Keratinocyte (primary cell): Measurements from ENCODE around the gene MED9. TPM values are rescaled to one million over a fixed set of nuclear protein-coding genes. Genes with fewer than 3 reads are reported as not detected.

Experiments used
- DNase-seq: peaks from one replicate; pipeline ENCODE4 v3.0.0-alpha.2; 2011; ENCODE audit warnings: low read depth, missing footprints, low spot score
- FAIRE-seq: peaks from 2 replicates; lab custom pipeline; 2011; peaks lifted over from hg19 to GRCh38; lab: Jason Lieb, UNC
- H2AFZ ChIP-seq: 2 replicates; pipeline ENCODE4 v1.6.0; 2012; ENCODE audit warnings: low read length, control low read depth, inconsistent platforms; ENCODE audit not compliant: control insufficient read depth
- H3K27ac ChIP-seq: 2 replicates; pipeline ENCODE4 v1.5.1; 2011; ENCODE audit warnings: low read length; ENCODE audit not compliant: control insufficient read depth, insufficient read depth
- H3K27me3 ChIP-seq: 3 replicates; pipeline ENCODE4 v1.6.0; 2011; ENCODE audit warnings: low read length; ENCODE audit not compliant: control insufficient read depth, insufficient read depth; ENCODE audit errors: extremely low read depth
- H3K36me3 ChIP-seq, 2 experiments: 2 replicates in 1 of 2; 3 replicates in 1 of 2; pipeline ENCODE4 v1.5.1; 2011; ENCODE audit warnings: low read length in 2 of 2, mild to moderate bottlenecking in 1 of 2; ENCODE audit not compliant: control insufficient read depth in 2 of 2, insufficient read depth in 2 of 2; ENCODE audit errors: extremely low read depth in 1 of 2
- H3K4me1 ChIP-seq: 3 replicates; pipeline ENCODE4 v1.5.1; 2011; ENCODE audit warnings: low read length; ENCODE audit not compliant: control insufficient read depth, insufficient read depth; ENCODE audit errors: extremely low read depth
- H3K4me2 ChIP-seq: 3 replicates; pipeline ENCODE4 v1.6.0; 2011; ENCODE audit warnings: low read depth, low read length; ENCODE audit not compliant: control insufficient read depth, insufficient read depth; ENCODE audit errors: extremely low read depth
- H3K4me3 ChIP-seq, 3 experiments: fragments of 200-600 bp in 1 of 3; sonication (generic) in 1 of 3; 2 replicates in 2 of 3; 3 replicates in 1 of 3; pipeline ENCODE4 v1.5.1; 2011 to 2016; ENCODE audit warnings: low read length in 3 of 3, mild to moderate bottlenecking in 3 of 3, control low read depth in 2 of 3, inconsistent platforms in 1 of 3, low read depth in 1 of 3, mixed read lengths in 1 of 3, mixed run types in 1 of 3, moderate library complexity in 1 of 3; ENCODE audit not compliant: control insufficient read depth in 2 of 3, insufficient read depth in 2 of 3; ENCODE audit errors: extremely low read depth in 1 of 3
- H3K79me2 ChIP-seq: 2 replicates; pipeline ENCODE4 v1.6.0; 2012; ENCODE audit warnings: low read length; ENCODE audit not compliant: control insufficient read depth, insufficient read depth
- H3K9ac ChIP-seq: 3 replicates; pipeline ENCODE4 v1.6.0; 2011; ENCODE audit warnings: low read length; ENCODE audit not compliant: control insufficient read depth, insufficient read depth; ENCODE audit errors: extremely low read depth
- H3K9me1 ChIP-seq: 3 replicates; pipeline ENCODE4 v1.6.0; 2011; ENCODE audit warnings: low read length; ENCODE audit not compliant: control insufficient read depth, insufficient read depth; ENCODE audit errors: extremely low read depth
- H3K9me3 ChIP-seq: 2 replicates; pipeline ENCODE4 v1.5.1; 2012; ENCODE audit warnings: low read depth, low read length; ENCODE audit not compliant: control insufficient read depth
- H4K20me1 ChIP-seq: 3 replicates; pipeline ENCODE4 v1.6.0; 2011; ENCODE audit warnings: low read length; ENCODE audit not compliant: control insufficient read depth, insufficient read depth; ENCODE audit errors: extremely low read depth
- CTCF ChIP-seq, 3 experiments: IDR thresholded peaks in 1 of 3; conservative IDR thresholded peaks in 1 of 3; optimal IDR thresholded peaks in 1 of 3; 2 replicates in 2 of 3; 3 replicates in 1 of 3; pipeline versions ENCODE3 to v1.5.1; 2011; ENCODE audit warnings: low read length in 3 of 3, mild to moderate bottlenecking in 3 of 3, moderate library complexity in 2 of 3, control low read depth in 1 of 3, inconsistent platforms in 1 of 3; ENCODE audit not compliant: insufficient read depth in 2 of 3; ENCODE audit errors: extremely low read depth in 1 of 3
- EZH2 ChIP-seq: IDR thresholded peaks from one replicate; pipeline ENCODE4 v1.6.1; 2012; ENCODE audit warnings: inconsistent platforms, mild to moderate bottlenecking, low read length, moderate library complexity
- dilution Hi-C: fragments of 300-500 bp; cut with MboI; formaldehyde crosslinking; loops from one replicate; pipeline ENCODE4 v1.7.0; 2020; ENCODE audit warnings: low sequenced_read_pairs; ENCODE audit not compliant: extremely low pct_ligation_motif_present
- polyA plus RNA-seq, 5 experiments: library from polyadenylated mRNA; depleted of rRNA in 3 of 5; stranded (reverse) in 3 of 5; stranded (forward) in 1 of 5; unstranded in 1 of 5; fragments of >200 nt; gene quantifications; 1 replicate in 1 of 5; 2 replicates in 3 of 5; 3 replicates in 1 of 5; pipeline versions ENCODE4 v1.2.1 to v1.2.3, GENCODE V29; 2011 to 2012; ENCODE audit warnings: missing spikeins in 2 of 5, low read depth in 1 of 5, low replicate concordance in 1 of 5

MED9 gene
- polyA plus RNA-seq, 1 donor (not counting 4 experiments of a cell fraction or from before 2014, with no cell fraction given): 6.9 TPM

- Histone ChIP-seq H3K9ac (no peak overlapping the region), H3K9me1 (no peaks in the 10 kb centered on the region), H4K20me1 (peaks cover 35% of the 10 kb centered on the region), H3K27ac (no peak overlapping the region), H3K4me2 (no peak overlapping the region), H3K79me2 (no peaks in the 10 kb centered on the region), H3K4me3 (no peak overlapping the region), H3K4me1 (peaks cover 10% of the 10 kb centered on the region), H3K27me3 (peaks cover 65% of the 10 kb centered on the region), H3K36me3 (no peaks in the 10 kb centered on the region), H3K9me3 (no peaks in the 10 kb centered on the region), H2AFZ (no peak overlapping the region)
- no peak for DNase-seq
- FAIRE-seq: no peak
- TF ChIP-seq CTCF (optimal IDR thresholded peaks at IDR 0.05 in 1 of 3, IDR thresholded peaks at IDR 0.05 in 1 of 3, conservative IDR thresholded peaks at IDR 0.05 in 1 of 3; ENCODE audit: extremely low read depth in 1 of 3, insufficient read depth in 2 of 3, low read length in 3 of 3) (no peak), EZH2 (no peak)
- dilution Hi-C loops: no loop called here
Observed at GRCh38 chr17:17514361-17514992, 37.7 kb downstream of the MED9 start.

- Histone ChIP-seq H3K79me2 (no peaks in the 10 kb centered on the region), H3K9ac (no peak overlapping the region), H3K4me1 (peaks cover 10% of the 10 kb centered on the region), H3K27ac (no peak overlapping the region), H3K36me3 (no peaks in the 10 kb centered on the region), H3K4me2 (no peak overlapping the region), H3K27me3 (peaks cover 59% of the 10 kb centered on the region), H3K9me1 (no peaks in the 10 kb centered on the region), H4K20me1 (peaks cover 35% of the 10 kb centered on the region), H2AFZ (no peak overlapping the region), H3K9me3 (no peaks in the 10 kb centered on the region), H3K4me3 (no peak overlapping the region)
- FAIRE-seq (no peak), DNase-seq (no peak)
- dilution Hi-C loops: no loop called here
- no peak for TF ChIP-seq EZH2
- no peak for TF ChIP-seq CTCF (optimal IDR thresholded peaks at IDR 0.05 in 1 of 3, IDR thresholded peaks at IDR 0.05 in 1 of 3, conservative IDR thresholded peaks at IDR 0.05 in 1 of 3; ENCODE audit: extremely low read depth in 1 of 3, insufficient read depth in 2 of 3, low read length in 3 of 3)
Observed at GRCh38 chr17:17514993-17515933, 38.5 kb downstream of the MED9 start.
